OCI-LY7 (cell line): Measurements from ENCODE around the gene TMEM164. TPM values are rescaled to one million over a fixed set of nuclear protein-coding genes. Genes with fewer than 3 reads are reported as not detected.

Source experiments
- BruUV-seq: library from RNA; stranded (reverse); fragments of 400-500 nt; replicated peaks from 2 replicates; lab custom pipeline; 2021; lab: Mats Ljungman, UMichigan
- CTCF ChIA-PET: fragments of 300-600 bp; sonication (Branson Sonifier 250); formaldehyde crosslinking; loops from one replicate; lab custom pipeline; 2022; ENCODE audit warnings: antibody characterized with exemption; ENCODE audit not compliant: unreplicated experiment; lab: Charles Lee
- POLR2A ChIA-PET: fragments of 300-600 bp; sonication (Branson Sonifier 250); formaldehyde crosslinking; loops from one replicate; lab custom pipeline; 2022; ENCODE audit warnings: antibody characterized with exemption; lab: Charles Lee
- DNase-seq: peaks from one replicate; pipeline ENCODE4 v3.0.0-alpha.2; 2015; ENCODE audit warnings: low spot score
- H2AFZ ChIP-seq: fragments of 200-600 bp; sonication (generic), shearing (Covaris generic); 2 replicates; pipeline ENCODE4 v1.6.1; 2014; ENCODE audit warnings: mild to moderate bottlenecking, antibody characterized with exemption, low read length, moderate library complexity
- H3K27ac ChIP-seq: fragments of 200-600 bp; sonication (generic); 2 replicates; pipeline ENCODE4 v1.5.1; 2014; ENCODE audit warnings: mixed run types, low read depth, mild to moderate bottlenecking, moderate library complexity, low read length, inconsistent platforms; ENCODE audit not compliant: poor library complexity, severe bottlenecking
- H3K36me3 ChIP-seq: fragments of 200-600 bp; sonication (generic); 2 replicates; pipeline ENCODE4 v1.6.1; 2014; ENCODE audit warnings: mild to moderate bottlenecking, antibody characterized with exemption, low read length, moderate library complexity, mixed read lengths; ENCODE audit not compliant: insufficient read depth
- H3K4me1 ChIP-seq: fragments of 200-600 bp; sonication (generic); 2 replicates; pipeline ENCODE4 v1.5.1; 2014; ENCODE audit warnings: mild to moderate bottlenecking, low read length; ENCODE audit not compliant: insufficient read depth, poor library complexity, severe bottlenecking
- H3K4me2 ChIP-seq: fragments of 200-600 bp; sonication (generic); 2 replicates; pipeline ENCODE4 v1.6.1; 2014; ENCODE audit warnings: mild to moderate bottlenecking, low read length
- H3K4me3 ChIP-seq: fragments of 200-600 bp; sonication (generic); 2 replicates; pipeline ENCODE4 v1.5.1; 2014; ENCODE audit warnings: mild to moderate bottlenecking, low read depth, low read length; ENCODE audit not compliant: poor library complexity, severe bottlenecking
- H3K79me2 ChIP-seq: fragments of 200-600 bp; sonication (generic); 2 replicates; pipeline ENCODE4 v1.6.1; 2016; ENCODE audit warnings: low read depth, mild to moderate bottlenecking, low read length, moderate library complexity, mixed read lengths; ENCODE audit not compliant: insufficient read depth
- H3K9me2 ChIP-seq: fragments of 200-600 bp; sonication (generic); 2 replicates; pipeline ENCODE4 v1.6.1; 2016; ENCODE audit warnings: mild to moderate bottlenecking, low read length, mixed read lengths; ENCODE audit not compliant: insufficient read depth
- H3K9me3 ChIP-seq: fragments of 200-600 bp; sonication (generic); 2 replicates; pipeline ENCODE4 v1.6.1; 2014; ENCODE audit warnings: mild to moderate bottlenecking, mixed run types, low read length, mixed read lengths
- H4K20me1 ChIP-seq: fragments of 200-600 bp; sonication (generic); 2 replicates; pipeline ENCODE4 v1.6.1; 2014; ENCODE audit warnings: mild to moderate bottlenecking, antibody characterized with exemption, low read length, moderate library complexity, mixed read lengths; ENCODE audit not compliant: insufficient read depth
- EZH2phosphoT487 ChIP-seq: fragments of 200-600 bp; sonication (generic); IDR thresholded peaks from 2 replicates; pipeline ENCODE4 v1.6.1; 2018; ENCODE audit warnings: low read depth, borderline replicate concordance, mild to moderate bottlenecking, mixed run types, antibody characterized with exemption, low read length, moderate library complexity, mixed read lengths
- intact Hi-C: fragments of 100-400 bp; cut with micrococcal nuclease; formaldehyde crosslinking; loops from one replicate; pipeline ENCODE4 v1.10.0; 2022; ENCODE audit not compliant: unreplicated experiment
- total RNA-seq, 2 experiments: library from RNA; depleted of rRNA in 1 of 2; stranded (reverse); fragments of >200 nt in 1 of 2; shearing (Covaris generic) in 1 of 2; gene quantifications; 2 replicates each; pipeline ENCODE4 v1.2.3, GENCODE V29; 2014 to 2022
- TF ChIP-seq, protein P1 (sequence below): fragments of 200-600 bp; sonication (generic); conservative IDR thresholded peaks from 2 replicates; pipeline ENCODE4 v1.5.1; 2014; ENCODE audit warnings: mild to moderate bottlenecking, antibody characterized with exemption, low read length, moderate library complexity, mixed read lengths

The TMEM164 gene
- total RNA-seq, 2 experiments from 2014 or later, result 7.2 to 11.1 TPM

DNA sequence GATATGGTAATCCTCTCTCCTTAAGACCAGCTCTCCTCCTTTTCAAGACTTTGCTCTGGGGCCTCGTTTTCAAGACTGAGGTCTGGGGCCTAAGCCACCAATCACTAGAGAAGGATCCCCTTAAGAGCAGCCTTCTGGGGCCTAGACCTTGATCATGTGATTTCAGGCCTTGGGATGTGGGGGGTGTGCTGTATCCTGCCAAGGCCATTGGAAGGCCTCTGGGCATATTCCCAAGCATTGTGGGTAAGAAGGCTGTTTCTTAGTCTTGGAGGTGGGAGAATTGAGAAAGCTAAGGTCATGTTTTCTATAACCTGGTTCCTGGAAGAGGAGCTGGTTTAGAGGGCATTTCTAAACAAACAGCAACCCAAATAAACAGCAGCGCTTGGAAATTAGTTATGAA, 12.1 kb downstream of the TMEM164 start:
- H3K4me2 ChIP-seq, result no peak overlapping the region
- no peaks in the 10 kb centered on the region; the same call in 1 of the 2 replicates for H3K36me3 ChIP-seq
- H3K27ac ChIP-seq, result no peak overlapping the region
- H3K79me2 ChIP-seq, result no peaks in the 10 kb centered on the region
- H3K9me3 ChIP-seq, result no peaks in the 10 kb centered on the region
- BruUV-seq, result no TSS peak
- H3K9me2 ChIP-seq, result no peaks in the 10 kb centered on the region
- H3K4me1 ChIP-seq, result no peaks in the 10 kb centered on the region
- no peak overlapping the region for H2AFZ ChIP-seq
- DNase-seq, result no peak
- intact Hi-C loops, result no loop called here
- no peak overlapping the region for H3K4me3 ChIP-seq
- no peaks in the 10 kb centered on the region for H4K20me1 ChIP-seq
- ChIA-PET POLR2A (interaction anchor here (0.6 kb wide), 1 partner anchor 18 kb away, joined by 5 read pairs; no protein-coding TSS in a partner anchor), CTCF (no interaction called here)
- TF ChIP-seq EZH2phosphoT487, result no peak
- TF ChIP-seq, protein P1, sequence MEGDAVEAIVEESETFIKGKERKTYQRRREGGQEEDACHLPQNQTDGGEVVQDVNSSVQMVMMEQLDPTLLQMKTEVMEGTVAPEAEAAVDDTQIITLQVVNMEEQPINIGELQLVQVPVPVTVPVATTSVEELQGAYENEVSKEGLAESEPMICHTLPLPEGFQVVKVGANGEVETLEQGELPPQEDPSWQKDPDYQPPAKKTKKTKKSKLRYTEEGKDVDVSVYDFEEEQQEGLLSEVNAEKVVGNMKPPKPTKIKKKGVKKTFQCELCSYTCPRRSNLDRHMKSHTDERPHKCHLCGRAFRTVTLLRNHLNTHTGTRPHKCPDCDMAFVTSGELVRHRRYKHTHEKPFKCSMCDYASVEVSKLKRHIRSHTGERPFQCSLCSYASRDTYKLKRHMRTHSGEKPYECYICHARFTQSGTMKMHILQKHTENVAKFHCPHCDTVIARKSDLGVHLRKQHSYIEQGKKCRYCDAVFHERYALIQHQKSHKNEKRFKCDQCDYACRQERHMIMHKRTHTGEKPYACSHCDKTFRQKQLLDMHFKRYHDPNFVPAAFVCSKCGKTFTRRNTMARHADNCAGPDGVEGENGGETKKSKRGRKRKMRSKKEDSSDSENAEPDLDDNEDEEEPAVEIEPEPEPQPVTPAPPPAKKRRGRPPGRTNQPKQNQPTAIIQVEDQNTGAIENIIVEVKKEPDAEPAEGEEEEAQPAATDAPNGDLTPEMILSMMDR, result no peak

DNA sequence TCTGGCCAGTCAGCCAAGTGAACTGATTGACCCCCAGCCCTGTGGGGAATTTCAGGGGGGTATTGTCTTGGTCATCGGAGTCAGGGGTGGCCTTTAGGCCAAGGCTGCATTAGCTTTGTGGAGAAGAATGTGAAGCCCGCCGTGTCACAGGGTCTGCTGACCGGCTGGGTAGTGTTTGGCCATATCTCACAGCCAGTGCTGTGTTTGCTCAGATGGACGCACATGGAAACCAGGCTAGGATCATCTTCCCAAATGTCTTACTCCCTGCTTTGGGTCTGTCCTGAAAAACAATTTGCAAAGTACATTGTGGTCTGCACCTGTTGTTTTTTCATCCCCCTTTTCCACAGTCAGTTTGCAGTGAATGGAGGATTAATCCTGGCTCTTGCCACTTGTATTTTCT, 13.0 kb downstream of the TMEM164 start:
- no peak for TF ChIP-seq EZH2phosphoT487
- TF ChIP-seq, protein P1, result no peak
- no TSS peak for BruUV-seq

DNA sequence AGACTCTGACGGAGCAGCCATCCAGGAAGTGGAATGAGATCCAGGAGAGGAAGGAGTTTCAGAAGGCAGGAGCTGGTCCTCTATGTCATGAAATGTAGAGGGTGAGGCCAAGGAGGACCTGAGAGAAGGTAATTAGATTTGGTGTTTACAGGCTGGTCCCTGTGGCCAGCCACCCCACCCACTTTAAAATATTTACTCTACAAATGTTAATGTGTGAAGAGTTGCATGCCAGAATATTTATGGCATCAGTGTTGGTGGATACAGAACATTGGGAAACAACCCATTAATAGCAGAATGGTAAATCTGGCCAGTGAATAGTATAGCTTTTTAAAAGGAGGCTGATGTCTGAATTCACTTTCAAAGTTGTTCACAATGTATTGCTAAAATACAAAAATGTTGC, 17.6 kb downstream of the TMEM164 start:
- POLR2A ChIA-PET, result interaction anchor here (0.6 to 1.0 kb wide), 4 partner anchors 11 to 868 kb away, joined by 3 to 6 read pairs (median 4); no protein-coding TSS in a partner anchor
- no peak overlapping the region for H2AFZ ChIP-seq
- BruUV-seq, result no TSS peak
- no peak overlapping the region for H3K4me2 ChIP-seq
- TF ChIP-seq, protein P1, result no peak
- no peak for TF ChIP-seq EZH2phosphoT487
- H3K9me2 ChIP-seq, result no peaks in the 10 kb centered on the region
- no peaks in the 10 kb centered on the region for H3K36me3 ChIP-seq
- H3K79me2 ChIP-seq, result no peaks in the 10 kb centered on the region
- H3K9me3 ChIP-seq, result no peaks in the 10 kb centered on the region
- intact Hi-C loops, result no loop called here
- no peak overlapping the region for H3K27ac ChIP-seq
- H3K4me3 ChIP-seq, result no peak overlapping the region
- H3K4me1 ChIP-seq, result no peaks in the 10 kb centered on the region
- no peak for DNase-seq
- no peaks in the 10 kb centered on the region for H4K20me1 ChIP-seq
- CTCF ChIA-PET, result no interaction called here

More for the DNA sequence above, 13.0 kb downstream of the TMEM164 start:
- Histone ChIP-seq H3K27ac (no peak overlapping the region), H3K4me3 (no peak overlapping the region), H4K20me1 (no peaks in the 10 kb centered on the region), H2AFZ (no peak overlapping the region), H3K4me1 (no peaks in the 10 kb centered on the region), H3K9me2 (no peaks in the 10 kb centered on the region), H3K79me2 (no peaks in the 10 kb centered on the region), H3K4me2 (no peak overlapping the region), H3K36me3 (no peaks in the 10 kb centered on the region), H3K9me3 (no peaks in the 10 kb centered on the region)
- ChIA-PET CTCF (no interaction called here), POLR2A (no interaction called here)
- DNase-seq, result no peak
- intact Hi-C loops, result no loop called here
